ENCODE measurements around the gene C11orf16. TPM values are rescaled to one million over a fixed set of nuclear protein-coding genes. Genes with fewer than 3 reads are reported as not detected.

The C11orf16 gene
- total RNA-seq, 1 experiment from 2014 or later, result not detected

GRCh38 chr11:8925711-8926110 lies 7.0 kb downstream of the C11orf16 start:
- DNase-seq (ENCODE audit: low read depth, low spot score) (no peak), ATAC-seq (no peak)
- Histone ChIP-seq H3K79me2 (ENCODE audit: insufficient read depth, low read length) (no peaks in the 10 kb centered on the region), H4K20me1 (ENCODE audit: insufficient read depth) (no peaks in the 10 kb centered on the region), H3K9ac (ENCODE audit: low read length) (no peak overlapping the region), H3K4me2 (ENCODE audit: low read length) (no peak overlapping the region), H3K9me2 (ENCODE audit: insufficient read depth) (no peaks in the 10 kb centered on the region), H3K4me1 (ENCODE audit: control insufficient read depth in 1 of 2, insufficient read depth in 2 of 2, low read length in 2 of 2) (peaks cover 0 to under 1% of the 10 kb centered on the region in 2 experiments; a peak in 1 of 4 replicates), H3K36me3 (ENCODE audit: control insufficient read depth in 1 of 2, insufficient read depth in 2 of 2, low read length in 2 of 2) (peaks cover 0 to 7% of the 10 kb centered on the region in 2 experiments; a peak in 1 of 4 replicates), H2AFZ (ENCODE audit: low read depth, low read length, poor library complexity, severe bottlenecking) (no peak overlapping the region), H3K4me3 (replicated peaks in 1 of 2; ENCODE audit: low read depth in 1 of 2, low read length in 2 of 2) (no peak overlapping the region), H3K9me3 (ENCODE audit: control insufficient read depth in 1 of 2, insufficient read depth in 1 of 2, low read depth in 1 of 2, low read length in 2 of 2) (no peaks in the 10 kb centered on the region), H3K27me3 (ENCODE audit: insufficient read depth, low read length) (no peaks in the 10 kb centered on the region), H3K27ac (ENCODE audit: low read depth, low read length) (no peak overlapping the region)
- POLR2A ChIA-PET, result no interaction called here
- CTCF ChIA-PET, result interaction anchor here (1.0 kb wide), 1 partner anchor 9 kb away, joined by 4 read pairs; no protein-coding TSS in a partner anchor
- RAD21 ChIA-PET (ENCODE audit: low non-redundant PET in 1 of 2, low total read pairs in 2 of 2, uncharacterized antibody in 2 of 2, unreplicated experiment in 2 of 2), result no interaction called here
- no TSS peak for BruUV-seq (replicated peaks)
- intact Hi-C loops (cut with micrococcal nuclease), result no loop called here
- TF ChIP-seq RAD21 (IDR thresholded peaks at IDR 0.05; ENCODE audit: low read depth), result no peak
- TF ChIP-seq CEBPB (IDR thresholded peaks at IDR 0.05; ENCODE audit: low read depth), result no peak
- no peak for TF ChIP-seq TCF7L2 (IDR thresholded peaks at IDR 0.05; ENCODE audit: borderline replicate concordance, extremely low read depth, insufficient read depth, insufficient read length)
- no peak for TF ChIP-seq POLR2AphosphoS5 (IDR thresholded peaks at IDR 0.05; ENCODE audit: low read depth, low read length)
- no peak for TF ChIP-seq REST (IDR thresholded peaks at IDR 0.05; ENCODE audit: low read depth)
- TF ChIP-seq CTCF (IDR thresholded peaks at IDR 0.05 in 2 of 3, conservative IDR thresholded peaks at IDR 0.05 in 1 of 3; ENCODE audit: borderline replicate concordance in 1 of 3, insufficient read depth in 1 of 3, low read depth in 2 of 3, low read length in 2 of 3), result no peak
